KBM-7 (cell line): ENCODE measurements around the gene CPT1A.
A peak's percentile ranks its signal among the peaks of the same experiment; 100 is the strongest.

Experiments
- DNase-seq: peaks from one replicate; pipeline ENCODE4 v3.0.0-alpha.2; 2015
- in situ Hi-C: fragments of 300-500 bp; cut with MboI; formaldehyde crosslinking; loops from 2 replicates; pipeline ENCODE4 v1.14.3; 2020; ENCODE audit warnings: low sequenced_read_pairs, low pct_unique_long_range_greater_than_20kb, mixed read lengths

CPT1A gene

GRCh38 chr11:68812526-68812925, 29.2 kb downstream of the CPT1A start:
- in situ Hi-C loops, result no loop called here
- no peak for DNase-seq

- DNase-seq, result no peak
- in situ Hi-C loops, result no loop called here
Measured at GRCh38 chr11:68810164-68810563, 31.6 kb downstream of the CPT1A start.

GRCh38 chr11:68809506-68809905, 32.2 kb downstream of the CPT1A start:
- in situ Hi-C loops, result no loop called here
- DNase-seq, result no peak

GRCh38 chr11:68808787-68809186, 32.9 kb downstream of the CPT1A start:
- in situ Hi-C loops, result no loop called here

GRCh38 chr11:68806931-68807844, 34.5 kb downstream of the CPT1A start:
- in situ Hi-C loops, result no loop called here
- DNase-seq, result no peak

More at GRCh38 chr11:68808787-68809186, 32.9 kb downstream of the CPT1A start:
- no peak for DNase-seq

GRCh38 chr11:68804786-68805185, 36.9 kb downstream of the CPT1A start:
- no peak for DNase-seq
- in situ Hi-C loops, result no loop called here

- in situ Hi-C loops, result no loop called here
- DNase-seq, result no peak
Measured at GRCh38 chr11:68803766-68804165, 38.0 kb downstream of the CPT1A start.

GRCh38 chr11:68798221-68798813, 43.4 kb downstream of the CPT1A start:
- in situ Hi-C loops, result no loop called here
- peak; percentile 52 for DNase-seq

GRCh38 chr11:68796801-68797200, 44.9 kb downstream of the CPT1A start:
- in situ Hi-C loops, result no loop called here
- no peak for DNase-seq

GRCh38 chr11:68792400-68792966, 49.2 kb downstream of the CPT1A start:
- in situ Hi-C loops, result no loop called here
- no peak for DNase-seq

- in situ Hi-C loops, result no loop called here
- no peak for DNase-seq
Measured at GRCh38 chr11:68784653-68785052, 57.1 kb downstream of the CPT1A start.

GRCh38 chr11:68783216-68783821, 58.4 kb downstream of the CPT1A start:
- DNase-seq, result no peak
- in situ Hi-C loops, result no loop called here

- in situ Hi-C loops, result no loop called here
- no peak for DNase-seq
Measured at GRCh38 chr11:68782711-68783110, 59.0 kb downstream of the CPT1A start.

- peak; percentile 38 for DNase-seq
- in situ Hi-C loops, result no loop called here
Measured at GRCh38 chr11:68780829-68781228, 60.9 kb downstream of the CPT1A start.

- in situ Hi-C loops, result no loop called here
Measured at GRCh38 chr11:68778205-68778604, 63.5 kb downstream of the CPT1A start.

GRCh38 chr11:68776442-68777235, 65.1 kb downstream of the CPT1A start:
- in situ Hi-C loops, result no loop called here
- no peak for DNase-seq

More at GRCh38 chr11:68778205-68778604, 63.5 kb downstream of the CPT1A start:
- DNase-seq, result no peak

GRCh38 chr11:68775951-68776388, 65.7 kb downstream of the CPT1A start:
- DNase-seq, result no peak

GRCh38 chr11:68774194-68774585, 67.5 kb downstream of the CPT1A start:
- in situ Hi-C loops, result no loop called here
- no peak for DNase-seq

More at GRCh38 chr11:68775951-68776388, 65.7 kb downstream of the CPT1A start:
- in situ Hi-C loops, result no loop called here
